A549 (cell line): Measurements from ENCODE around the gene PUDP. TPM values are rescaled to one million over a fixed set of nuclear protein-coding genes. Genes with fewer than 3 reads are reported as not detected.

Experiments used
- ATAC-seq, 2 experiments: fragments of 200-7000 bp in 1 of 2; fragments of >200 bp in 1 of 2; cut with Nextera tagmentation in 1 of 2; cut with Tn5 transposase in 1 of 2; 3 replicates each; pipeline versions ENCODE4 v1.8.0 to v1.9.1; 2018 to 2020; ENCODE audit warnings: mild to moderate bottlenecking in 1 of 2, moderate library complexity in 1 of 2
- CTCF ChIA-PET: fragments of 300-600 bp; sonication (Branson Sonifier 250); formaldehyde crosslinking; extraction: SDS; loops from one replicate; lab custom pipeline; 2021; ENCODE audit warnings: antibody characterized with exemption, inconsistent platforms; lab: Yijun Ruan, JAX
- POLR2A ChIA-PET: fragments of 350-600 bp; formaldehyde crosslinking; extraction: SDS; loops from one replicate; lab custom pipeline; 2021; ENCODE audit warnings: antibody characterized with exemption, inconsistent platforms; lab: Yijun Ruan, JAX
- DNase-seq, 2 experiments: peaks; one replicate each; pipeline versions ENCODE4 v3.0.0 to v3.0.0-alpha.2; 2011 to 2016; ENCODE audit warnings: low read depth in 1 of 2, low spot score in 1 of 2
- FAIRE-seq: peaks from 2 replicates; lab custom pipeline; 2011; peaks lifted over from hg19 to GRCh38; lab: Jason Lieb, UNC
- H3K27ac ChIP-seq, 2 experiments: fragments of >200 bp; sonication (Bioruptor Twin); formaldehyde crosslinking; 3 replicates each; pipeline ENCODE4 v1.5.1; 2016 to 2017
- H3K4me1 ChIP-seq: fragments of >200 bp; sonication (Bioruptor Twin); formaldehyde crosslinking; 3 replicates; pipeline ENCODE4 v1.6.1; 2016
- H3K4me2 ChIP-seq: fragments of >200 bp; sonication (Bioruptor Twin); formaldehyde crosslinking; 3 replicates; pipeline ENCODE4 v1.6.1; 2016
- H3K4me3 ChIP-seq: fragments of >200 bp; sonication (Bioruptor Twin); formaldehyde crosslinking; 3 replicates; pipeline ENCODE4 v1.5.1; 2016
- H3K9me3 ChIP-seq: fragments of >200 bp; sonication (Bioruptor Twin); formaldehyde crosslinking; 3 replicates; pipeline ENCODE4 v1.6.1; 2016
- BHLHE40 ChIP-seq: IDR thresholded peaks from 2 replicates; pipeline ENCODE4 v1.6.1; 2012; ENCODE audit warnings: low read depth, low read length, inconsistent platforms
- CHD4 ChIP-seq: fragments of 200-600 bp; sonication (generic); IDR thresholded peaks from 2 replicates; pipeline ENCODE4 v1.6.1; 2016; ENCODE audit warnings: antibody characterized with exemption, mild to moderate bottlenecking, borderline replicate concordance
- FOXS1 ChIP-seq: fragments of 250-450 bp; sonication (Bioruptor Pico); IDR thresholded peaks from 2 replicates; pipeline ENCODE4 v1.5.0; 2020; ENCODE audit warnings: mild to moderate bottlenecking, moderate library complexity
- MAFK ChIP-seq: fragments of 450-650 bp; IDR thresholded peaks from 2 replicates; pipeline ENCODE4 v1.6.1; 2014; ENCODE audit not compliant: partially characterized antibody
- MAZ ChIP-seq: fragments of 150-350 bp; IDR thresholded peaks from 2 replicates; pipeline ENCODE4 v1.6.1; 2014; ENCODE audit warnings: antibody characterized with exemption, low read depth, low read length, borderline replicate concordance
- MYC ChIP-seq: IDR thresholded peaks from 2 replicates; pipeline ENCODE4 v1.6.1; 2012; ENCODE audit warnings: mild to moderate bottlenecking, inconsistent platforms, low read length, improper control_type of control experiment, borderline replicate concordance
- NR3C1 ChIP-seq: fragments of >200 bp; sonication (Bioruptor Twin); formaldehyde crosslinking; IDR thresholded peaks from 3 replicates; pipeline ENCODE4 v1.6.1; 2017
- RCOR1 ChIP-seq: fragments of 150-350 bp; IDR thresholded peaks from 2 replicates; pipeline ENCODE4 v1.6.1; 2014; ENCODE audit warnings: antibody characterized with exemption, low read length, low read depth
- REST ChIP-seq: fragments of 200-600 bp; sonication (generic); IDR thresholded peaks from 2 replicates; pipeline ENCODE4 v1.6.1; 2016; ENCODE audit warnings: antibody characterized with exemption, mild to moderate bottlenecking, moderate library complexity
- RNF2 ChIP-seq: fragments of 200-600 bp; sonication (generic); IDR thresholded peaks from 2 replicates; pipeline ENCODE4 v1.6.1; 2016; ENCODE audit warnings: low read depth, mild to moderate bottlenecking, antibody characterized with exemption, moderate library complexity, borderline replicate concordance
- SREBF2 ChIP-seq: fragments of 450-650 bp; IDR thresholded peaks from 2 replicates; pipeline ENCODE4 v1.6.1; 2014; ENCODE audit warnings: mild to moderate bottlenecking, moderate library complexity
- ZSCAN20 ChIP-seq: fragments of 250-450 bp; sonication (Bioruptor Pico); IDR thresholded peaks from 2 replicates; pipeline ENCODE4 v1.8.0; 2022; ENCODE audit warnings: mild to moderate bottlenecking, moderate library complexity
- WGBS: methylation state at CpG from one replicate; pipeline ENCODE4 v1.1.6; 2017; ENCODE audit errors: missing lambda C conversion rate; 5-methylcytosine and 5-hydroxymethylcytosine counted together
- polyA plus RNA-seq, 4 experiments: library from polyadenylated mRNA; depleted of rRNA in 3 of 4; stranded (reverse); fragments of >200 nt; fragmentation: RNase III in 1 of 4; extraction: RNeasy Plus Mini Kit Qiagen cat#74134 plus additional on column Dnase treatment in 1 of 4; gene quantifications; 2 replicates in 3 of 4; 3 replicates in 1 of 4; pipeline ENCODE4 v1.2.3, GENCODE V29; 2011 to 2017
- TF ChIP-seq, protein P1 (sequence below): fragments of >200 bp; sonication (Bioruptor Twin); formaldehyde crosslinking; IDR thresholded peaks from 2 replicates; pipeline ENCODE4 v1.6.1; 2016
- TF ChIP-seq, protein P2 (sequence below): fragments of 250-450 bp; sonication (Bioruptor Pico); IDR thresholded peaks from 2 replicates; pipeline ENCODE4 v1.5.0; 2021; ENCODE audit warnings: mild to moderate bottlenecking, moderate library complexity, borderline replicate concordance

The PUDP gene
- polyA plus RNA-seq, 2 of the 4 experiments (the other 2 are of a cell fraction), result 26.2 to 50.7 TPM

DNA sequence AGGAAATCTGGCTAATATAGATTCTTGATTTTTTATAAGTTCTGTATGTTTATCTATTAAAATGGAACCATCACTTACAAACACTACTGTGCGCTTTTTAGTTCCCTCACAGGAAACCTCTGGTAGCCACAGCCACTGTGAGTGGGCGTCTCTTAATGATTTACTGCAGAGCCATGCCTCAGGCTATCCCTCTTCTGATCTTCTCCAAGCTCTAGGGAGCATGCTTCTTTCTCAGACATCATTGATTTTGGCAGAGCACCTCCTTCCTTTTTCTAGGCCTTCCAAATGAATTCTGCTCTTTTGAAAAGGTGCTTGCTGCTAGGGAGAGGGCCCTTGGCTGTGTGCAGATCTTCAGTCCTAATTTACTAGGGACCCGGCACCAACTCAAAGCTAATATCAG is 61.6 kb downstream of the PUDP start:
- WGBS, result 82% methylated on average over 2 of the region's 3 CpGs
- no peak for DNase-seq
- H3K4me2 ChIP-seq, result no peak overlapping the region
- peaks cover 16% of the 10 kb centered on the region for H3K4me1 ChIP-seq
- H3K27ac ChIP-seq, result no peak overlapping the region
- TF ChIP-seq MAFK, result no peak
- ChIA-PET CTCF (no interaction called here), POLR2A (no interaction called here)
- no peak for FAIRE-seq
- ATAC-seq, result no peak
- H3K4me3 ChIP-seq, result no peak overlapping the region
- H3K9me3 ChIP-seq, result no peaks in the 10 kb centered on the region

DNA sequence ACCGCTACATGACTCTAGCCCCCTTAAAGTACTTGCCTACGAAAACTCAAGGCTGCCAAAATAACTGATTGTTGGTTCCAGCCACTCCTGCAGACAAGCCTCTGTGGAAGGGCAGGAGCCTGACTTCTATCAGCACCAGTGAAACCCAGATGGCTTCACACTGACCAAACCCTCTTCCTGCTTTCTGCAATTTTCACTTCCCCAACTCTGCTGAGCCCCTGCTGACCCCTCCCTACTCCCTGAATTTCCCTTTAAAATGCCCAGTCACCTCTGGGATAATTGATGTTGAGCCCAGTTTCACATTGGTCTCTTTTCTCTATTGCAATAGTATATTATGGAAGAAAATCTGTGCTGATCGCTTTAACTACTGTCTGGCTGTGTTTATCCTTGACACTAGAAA is 62.1 kb downstream of the PUDP start:
- no peak for ATAC-seq
- TF ChIP-seq CHD4 (no peak), FOXS1 (CRISPR knock-in tag) (no peak), REST (no peak), SREBF2 (no peak), MYC (no peak), NR3C1 (no peak), MAZ (no peak)
- Histone ChIP-seq H3K4me1 (peaks cover 11% of the 10 kb centered on the region), H3K4me3 (no peak overlapping the region), H3K27ac (no peak overlapping the region), H3K9me3 (no peaks in the 10 kb centered on the region), H3K4me2 (no peak overlapping the region)
- FAIRE-seq, result no peak
- DNase-seq, result no peak
- WGBS, result 96% methylated on average over 3 of the region's 3 CpGs
- ChIA-PET CTCF (no interaction called here), POLR2A (no interaction called here)

DNA sequence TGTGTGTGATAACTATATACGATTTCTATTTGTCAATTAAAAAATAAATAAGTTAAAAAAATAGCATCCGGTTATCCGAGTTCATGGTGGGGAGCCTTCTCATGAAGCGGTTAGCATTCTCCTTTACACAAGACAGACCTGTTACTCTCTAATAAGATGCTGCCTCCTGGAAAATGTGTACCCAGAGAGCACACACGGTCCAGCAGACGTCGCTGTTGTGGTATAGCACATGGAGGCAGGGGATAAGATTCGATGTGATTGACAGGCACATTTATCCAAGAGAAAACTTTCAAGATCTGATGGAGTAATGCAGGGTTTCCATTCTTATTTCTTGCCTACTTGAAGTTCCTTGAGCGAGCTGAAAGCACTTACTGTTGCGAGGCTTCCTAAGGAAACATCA is 63.1 kb downstream of the PUDP start:
- ATAC-seq (no peak), FAIRE-seq (no peak), DNase-seq (no peak)
- POLR2A ChIA-PET, result no interaction called here
- 92% methylated on average over 10 of the region's 10 CpGs for WGBS
- no peak overlapping the region for H3K4me2 ChIP-seq
- H3K27ac ChIP-seq, result no peak overlapping the region
- no peak overlapping the region for H3K4me3 ChIP-seq
- CTCF ChIA-PET, result no interaction called here
- TF ChIP-seq, protein P1, sequence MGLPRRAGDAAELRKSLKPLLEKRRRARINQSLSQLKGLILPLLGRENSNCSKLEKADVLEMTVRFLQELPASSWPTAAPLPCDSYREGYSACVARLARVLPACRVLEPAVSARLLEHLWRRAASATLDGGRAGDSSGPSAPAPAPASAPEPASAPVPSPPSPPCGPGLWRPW, result no peak
- no peak for TF ChIP-seq ZSCAN20 (CRISPR knock-in tag)
- TF ChIP-seq, protein P2, sequence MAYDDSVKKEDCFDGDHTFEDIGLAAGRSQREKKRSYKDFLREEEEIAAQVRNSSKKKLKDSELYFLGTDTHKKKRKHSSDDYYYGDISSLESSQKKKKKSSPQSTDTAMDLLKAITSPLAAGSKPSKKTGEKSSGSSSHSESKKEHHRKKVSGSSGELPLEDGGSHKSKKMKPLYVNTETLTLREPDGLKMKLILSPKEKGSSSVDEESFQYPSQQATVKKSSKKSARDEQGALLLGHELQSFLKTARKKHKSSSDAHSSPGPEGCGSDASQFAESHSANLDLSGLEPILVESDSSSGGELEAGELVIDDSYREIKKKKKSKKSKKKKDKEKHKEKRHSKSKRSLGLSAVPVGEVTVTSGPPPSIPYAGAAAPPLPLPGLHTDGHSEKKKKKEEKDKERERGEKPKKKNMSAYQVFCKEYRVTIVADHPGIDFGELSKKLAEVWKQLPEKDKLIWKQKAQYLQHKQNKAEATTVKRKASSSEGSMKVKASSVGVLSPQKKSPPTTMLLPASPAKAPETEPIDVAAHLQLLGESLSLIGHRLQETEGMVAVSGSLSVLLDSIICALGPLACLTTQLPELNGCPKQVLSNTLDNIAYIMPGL, result no peak
- no peak for TF ChIP-seq RNF2
- no peak for TF ChIP-seq BHLHE40
- no peak for TF ChIP-seq RCOR1
- no peaks in the 10 kb centered on the region for H3K9me3 ChIP-seq
- H3K4me1 ChIP-seq, result peaks cover 5% of the 10 kb centered on the region; the same call in 1 of the 3 replicates
